ENCODE measurements around the gene DOCK4. TPM values are rescaled to one million over a fixed set of nuclear protein-coding genes. Genes with fewer than 3 reads are reported as not detected.

Gene DOCK4
- total RNA-seq, 3 donors from 2014 or later, result 1.1 to 2.1 (median 2.1) TPM

DNA sequence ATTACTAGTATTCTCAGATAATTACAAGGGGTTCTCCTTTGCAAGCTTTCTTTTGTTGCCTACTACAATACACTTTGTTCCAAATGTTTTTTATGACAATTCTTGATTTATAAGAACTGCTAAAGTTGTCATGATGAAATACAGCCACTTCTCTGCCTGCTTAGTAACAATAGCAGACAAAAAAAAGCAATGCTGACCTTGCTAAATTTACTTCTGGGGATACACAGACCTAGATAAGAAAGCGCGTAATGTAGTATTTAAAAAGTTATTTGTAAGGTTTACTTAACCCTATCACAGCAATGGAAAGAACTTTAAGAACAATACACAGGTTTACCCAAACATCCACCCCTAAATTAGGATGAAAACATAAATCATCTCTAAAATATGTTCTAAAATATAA lies 311.1 kb downstream of the DOCK4 start:
- H3K36me3 Mint-ChIP-seq (ENCODE audit: insufficient read depth), result no peaks in the 10 kb centered on the region
- no peak overlapping the region for H3K4me3 Mint-ChIP-seq
- no peaks in the 10 kb centered on the region for H3K9me3 Mint-ChIP-seq
- ATAC-seq (no peak), DNase-seq (no peak)
- H3K27me3 Mint-ChIP-seq (ENCODE audit: low read depth), result no peaks in the 10 kb centered on the region
- no peaks in the 10 kb centered on the region for H3K4me1 Mint-ChIP-seq (ENCODE audit: low read depth)

DNA sequence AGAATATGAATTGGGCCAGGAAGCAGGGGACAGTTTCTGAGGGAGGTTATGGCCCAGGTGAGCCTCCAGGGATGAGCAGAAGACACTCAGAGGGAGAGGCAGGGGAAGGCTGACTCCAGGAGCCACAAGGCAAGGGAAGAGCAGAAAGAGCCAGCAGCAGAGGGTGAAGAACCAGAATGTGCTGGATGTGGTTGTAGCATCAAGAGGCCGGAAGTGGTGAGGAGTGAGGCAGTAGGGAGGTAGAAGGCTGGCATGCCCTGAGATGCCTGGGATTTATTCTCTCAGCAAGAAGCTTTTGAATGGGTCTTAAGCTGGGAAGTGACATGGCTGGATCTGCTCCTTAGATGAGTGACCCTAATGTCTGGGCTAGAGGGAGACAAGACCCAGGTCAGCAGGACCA lies 311.7 kb downstream of the DOCK4 start:
- H3K27me3 Mint-ChIP-seq (ENCODE audit: low read depth), result no peaks in the 10 kb centered on the region
- no peaks in the 10 kb centered on the region for H3K9me3 Mint-ChIP-seq
- H3K36me3 Mint-ChIP-seq (ENCODE audit: insufficient read depth), result no peaks in the 10 kb centered on the region
- no peak for ATAC-seq
- no peak for DNase-seq
- H3K4me3 Mint-ChIP-seq, result no peak overlapping the region
- H3K4me1 Mint-ChIP-seq (ENCODE audit: low read depth), result no peaks in the 10 kb centered on the region

DNA sequence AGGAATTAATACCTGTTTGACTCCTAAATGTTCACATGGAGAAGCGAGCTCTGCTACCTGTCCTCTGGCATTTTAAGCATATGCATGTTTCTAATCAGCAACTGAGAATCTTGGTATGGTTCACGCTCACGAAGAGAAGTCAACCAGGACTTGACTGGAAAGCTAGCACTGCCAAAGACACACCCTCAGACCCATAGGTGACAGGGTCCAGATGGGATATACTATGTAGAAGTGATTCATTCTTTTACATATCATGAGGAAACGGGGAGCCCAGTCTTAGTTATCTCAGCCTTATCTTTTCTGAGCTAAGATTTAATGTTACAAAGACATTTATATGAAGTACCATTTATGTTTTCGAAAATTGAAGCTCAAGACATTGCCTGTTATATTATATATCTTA lies 313.0 kb downstream of the DOCK4 start:
- Mint-ChIP-seq H3K4me3 (no peak overlapping the region), H3K4me1 (ENCODE audit: low read depth) (no peaks in the 10 kb centered on the region), H3K36me3 (ENCODE audit: insufficient read depth) (no peaks in the 10 kb centered on the region), H3K9me3 (no peaks in the 10 kb centered on the region), H3K27me3 (ENCODE audit: low read depth) (no peaks in the 10 kb centered on the region)
- DNase-seq (no peak), ATAC-seq (no peak)

DNA sequence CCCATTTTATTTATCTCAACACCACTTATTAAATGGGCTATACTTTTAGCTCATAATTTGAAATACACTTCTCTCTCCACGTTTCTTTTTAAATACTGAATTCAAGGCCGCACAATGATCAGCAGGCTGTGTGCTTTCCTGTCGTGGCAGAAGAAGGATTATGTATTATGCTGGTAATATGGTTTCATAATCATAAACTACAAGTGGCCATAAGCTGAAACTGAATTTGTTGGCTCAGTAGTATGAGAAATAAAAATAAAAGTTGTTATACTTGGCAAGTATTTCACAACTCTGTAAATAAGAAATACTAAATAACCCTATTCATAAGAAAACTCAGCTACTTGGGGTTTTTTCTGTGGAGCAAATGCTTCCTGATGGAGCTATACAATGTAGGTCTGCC lies 313.6 kb downstream of the DOCK4 start:
- Mint-ChIP-seq H3K36me3 (ENCODE audit: insufficient read depth) (no peaks in the 10 kb centered on the region), H3K4me1 (ENCODE audit: low read depth) (no peaks in the 10 kb centered on the region), H3K4me3 (no peak overlapping the region), H3K9me3 (no peaks in the 10 kb centered on the region), H3K27me3 (ENCODE audit: low read depth) (no peaks in the 10 kb centered on the region)
- no peak for ATAC-seq
- no peak for DNase-seq

DNA sequence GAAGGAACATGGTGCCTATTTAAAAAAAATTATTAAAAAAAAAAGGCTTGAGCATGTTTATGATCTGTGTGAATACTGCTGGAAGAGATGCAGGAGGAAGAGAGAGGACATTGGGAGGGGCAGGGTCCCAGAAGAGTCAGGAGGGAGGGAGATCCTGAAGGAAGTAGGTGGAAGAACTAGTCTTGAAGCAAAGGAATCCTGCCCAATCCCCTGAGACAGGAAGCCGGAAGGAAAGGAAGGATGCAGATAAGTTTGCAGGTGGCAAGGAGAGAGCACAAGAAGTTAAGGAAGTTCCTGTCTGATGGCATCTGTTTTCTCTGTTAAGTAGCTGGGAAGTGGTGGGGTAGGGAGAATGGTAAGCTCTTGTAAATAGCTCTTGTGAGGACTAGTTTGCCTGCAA lies 318.5 kb downstream of the DOCK4 start:
- Mint-ChIP-seq H3K4me1 (ENCODE audit: low read depth) (no peaks in the 10 kb centered on the region), H3K4me3 (no peak overlapping the region), H3K9me3 (no peaks in the 10 kb centered on the region), H3K27me3 (ENCODE audit: low read depth) (no peaks in the 10 kb centered on the region), H3K36me3 (ENCODE audit: insufficient read depth) (no peaks in the 10 kb centered on the region)
- ATAC-seq (no peak), DNase-seq (no peak)

DNA sequence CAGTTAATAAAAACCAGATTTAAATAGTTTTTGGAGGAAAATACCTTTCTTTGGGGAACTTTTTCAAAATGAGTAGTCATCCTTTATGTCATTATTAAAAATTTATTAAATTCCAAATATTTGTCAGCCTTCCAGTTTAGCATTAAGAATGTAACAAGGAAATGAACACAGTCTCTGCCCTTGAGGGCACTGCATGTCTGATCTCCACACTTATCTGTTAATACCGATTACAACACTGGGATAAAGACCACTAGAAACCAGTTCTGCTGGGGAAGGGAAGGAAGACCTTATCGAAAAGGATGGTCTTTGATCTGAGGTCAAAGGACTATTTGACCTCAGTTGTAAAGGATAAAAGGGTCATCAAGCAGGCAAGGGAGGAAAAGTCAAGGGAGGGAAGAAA lies 320.0 kb downstream of the DOCK4 start:
- Mint-ChIP-seq H3K27me3 (ENCODE audit: low read depth) (no peaks in the 10 kb centered on the region), H3K36me3 (ENCODE audit: insufficient read depth) (no peaks in the 10 kb centered on the region), H3K4me3 (no peak overlapping the region), H3K4me1 (ENCODE audit: low read depth) (no peaks in the 10 kb centered on the region), H3K9me3 (no peaks in the 10 kb centered on the region)
- DNase-seq, result no peak
- no peak for ATAC-seq

DNA sequence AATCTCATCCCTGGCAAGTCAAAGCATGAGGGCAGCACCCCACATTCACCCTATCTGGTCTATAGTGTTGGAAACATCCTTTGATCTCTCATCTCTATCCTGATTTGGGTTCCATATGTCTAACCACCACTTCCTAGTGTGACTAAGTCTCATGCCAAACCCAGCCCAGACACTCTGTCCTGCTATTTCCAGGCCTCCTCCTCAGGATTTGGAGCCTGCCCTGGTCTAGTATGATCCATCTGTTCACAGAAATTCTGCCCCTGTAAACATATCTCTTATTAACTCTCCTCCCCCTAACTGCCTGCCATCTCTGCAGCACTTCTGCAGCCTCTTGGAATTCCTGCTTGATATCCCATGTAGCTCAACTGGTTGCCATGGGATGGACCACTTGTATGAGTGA lies 323.0 kb downstream of the DOCK4 start:
- Mint-ChIP-seq H3K4me3 (no peak overlapping the region), H3K9me3 (no peaks in the 10 kb centered on the region), H3K4me1 (ENCODE audit: low read depth) (no peaks in the 10 kb centered on the region), H3K36me3 (ENCODE audit: insufficient read depth) (no peaks in the 10 kb centered on the region), H3K27me3 (ENCODE audit: low read depth) (no peaks in the 10 kb centered on the region)
- ATAC-seq, result no peak
- DNase-seq, result no peak

DNA sequence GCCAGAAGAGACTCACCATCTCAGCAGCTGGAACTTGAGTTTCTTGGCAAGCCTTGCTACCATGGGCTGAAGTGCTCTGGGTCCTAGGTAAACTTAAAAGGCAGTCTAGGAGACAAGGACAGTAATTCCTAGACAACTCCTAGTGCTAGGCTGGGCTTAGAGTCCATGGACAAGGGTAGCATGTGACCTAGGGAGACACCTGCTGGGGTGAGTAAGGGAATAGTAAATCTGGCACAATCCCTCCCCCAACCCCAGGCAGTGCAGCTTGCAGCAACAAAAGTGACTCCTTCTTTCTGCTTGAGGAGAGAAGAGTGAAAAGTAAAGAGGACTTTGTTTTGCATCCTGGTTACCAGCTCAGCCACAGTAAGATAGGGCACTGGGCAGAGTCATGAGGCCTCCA lies 327.4 kb downstream of the DOCK4 start:
- no peaks in the 10 kb centered on the region for H3K36me3 Mint-ChIP-seq (ENCODE audit: insufficient read depth)
- H3K4me3 Mint-ChIP-seq, result no peak overlapping the region
- no peaks in the 10 kb centered on the region for H3K4me1 Mint-ChIP-seq (ENCODE audit: low read depth)
- DNase-seq (no peak), ATAC-seq (no peak)
- H3K9me3 Mint-ChIP-seq, result no peaks in the 10 kb centered on the region
- H3K27me3 Mint-ChIP-seq (ENCODE audit: low read depth), result peaks cover 3% of the 10 kb centered on the region

DNA sequence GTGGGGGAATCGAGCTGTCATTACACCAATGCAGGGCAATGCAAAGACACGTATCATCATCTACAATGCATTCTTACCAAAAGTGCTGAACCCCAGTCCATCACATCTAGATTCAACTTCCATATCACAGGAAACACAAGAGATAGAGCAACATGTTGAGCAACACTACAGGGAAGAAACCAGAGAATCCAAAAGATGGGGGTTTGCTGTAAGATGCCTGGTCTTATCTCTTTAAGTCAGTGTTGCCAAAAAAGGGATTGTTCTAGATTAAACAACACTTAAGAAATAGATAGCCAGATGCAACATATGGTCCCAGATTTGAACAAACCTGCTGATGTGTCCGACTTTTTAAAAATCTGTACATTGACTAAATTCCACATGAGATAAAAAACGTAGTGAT lies 328.3 kb downstream of the DOCK4 start:
- H3K4me1 Mint-ChIP-seq (ENCODE audit: low read depth), result no peaks in the 10 kb centered on the region
- peaks cover 3% of the 10 kb centered on the region for H3K27me3 Mint-ChIP-seq (ENCODE audit: low read depth)
- H3K4me3 Mint-ChIP-seq, result no peak overlapping the region
- no peaks in the 10 kb centered on the region for H3K9me3 Mint-ChIP-seq
- no peaks in the 10 kb centered on the region for H3K36me3 Mint-ChIP-seq (ENCODE audit: insufficient read depth)
- DNase-seq (no peak), ATAC-seq (no peak)

DNA sequence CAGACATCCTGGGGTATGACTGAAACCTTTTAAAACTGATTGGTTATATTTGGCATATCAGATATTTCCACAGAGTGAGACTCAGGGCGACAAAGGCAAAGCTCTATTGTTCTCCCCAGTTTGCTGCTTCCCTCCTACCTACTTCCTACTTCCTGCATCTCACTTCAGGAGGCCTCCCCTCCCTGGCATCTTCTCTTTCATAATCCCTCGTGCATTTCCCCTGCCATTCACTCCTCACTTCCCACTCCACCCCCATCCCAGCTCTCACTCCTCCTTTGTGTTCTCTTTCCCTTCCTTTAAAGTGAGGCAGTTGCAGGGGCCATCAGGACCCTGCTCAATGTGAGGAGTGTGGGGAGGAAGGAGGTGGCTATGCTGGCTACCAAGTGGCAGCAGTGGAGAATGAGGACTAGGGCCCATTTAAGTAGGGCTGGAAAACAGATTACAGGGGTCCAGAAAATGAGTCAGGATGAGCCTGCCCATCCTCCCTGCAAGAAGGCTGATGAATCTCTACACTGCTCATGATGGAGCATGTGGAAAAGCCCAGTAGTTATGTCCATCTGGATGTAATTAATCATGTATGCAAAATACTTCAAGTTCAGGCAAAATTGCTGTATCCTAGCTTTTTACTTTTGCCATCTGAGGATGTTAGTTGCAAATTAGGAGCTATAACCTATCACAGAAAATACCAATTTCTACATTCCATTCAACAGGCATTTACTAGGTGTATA lies 332.1 kb downstream of the DOCK4 start:
- H3K4me1 Mint-ChIP-seq (ENCODE audit: low read depth), result no peaks in the 10 kb centered on the region
- no peak overlapping the region for H3K4me3 Mint-ChIP-seq
- no peaks in the 10 kb centered on the region for H3K36me3 Mint-ChIP-seq (ENCODE audit: insufficient read depth)
- no peak for DNase-seq
- H3K9me3 Mint-ChIP-seq, result no peaks in the 10 kb centered on the region
- H3K27me3 Mint-ChIP-seq (ENCODE audit: low read depth), result peaks cover 3% of the 10 kb centered on the region
- ATAC-seq, result no peak

DNA sequence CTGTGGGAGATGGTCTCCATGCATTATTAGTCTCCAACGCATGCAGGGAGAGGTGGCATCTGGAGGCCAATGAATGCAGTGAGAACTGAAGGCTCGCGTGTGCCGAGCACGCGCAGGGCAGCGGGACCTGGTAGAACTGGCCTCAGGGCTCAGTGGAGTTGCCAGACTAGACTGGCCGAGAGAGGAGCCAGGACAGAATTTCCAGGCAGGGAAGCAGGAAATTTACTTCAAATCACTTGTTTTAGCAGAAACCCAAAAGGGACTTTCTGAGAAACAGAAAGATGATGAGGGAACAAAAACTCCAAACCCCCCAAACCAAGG lies 332.9 kb downstream of the DOCK4 start:
- Mint-ChIP-seq H3K9me3 (no peaks in the 10 kb centered on the region), H3K4me3 (no peak overlapping the region), H3K36me3 (ENCODE audit: insufficient read depth) (no peaks in the 10 kb centered on the region), H3K27me3 (ENCODE audit: low read depth) (peaks cover 3% of the 10 kb centered on the region), H3K4me1 (ENCODE audit: low read depth) (no peaks in the 10 kb centered on the region)
- DNase-seq, result no peak
- no peak for ATAC-seq

DNA sequence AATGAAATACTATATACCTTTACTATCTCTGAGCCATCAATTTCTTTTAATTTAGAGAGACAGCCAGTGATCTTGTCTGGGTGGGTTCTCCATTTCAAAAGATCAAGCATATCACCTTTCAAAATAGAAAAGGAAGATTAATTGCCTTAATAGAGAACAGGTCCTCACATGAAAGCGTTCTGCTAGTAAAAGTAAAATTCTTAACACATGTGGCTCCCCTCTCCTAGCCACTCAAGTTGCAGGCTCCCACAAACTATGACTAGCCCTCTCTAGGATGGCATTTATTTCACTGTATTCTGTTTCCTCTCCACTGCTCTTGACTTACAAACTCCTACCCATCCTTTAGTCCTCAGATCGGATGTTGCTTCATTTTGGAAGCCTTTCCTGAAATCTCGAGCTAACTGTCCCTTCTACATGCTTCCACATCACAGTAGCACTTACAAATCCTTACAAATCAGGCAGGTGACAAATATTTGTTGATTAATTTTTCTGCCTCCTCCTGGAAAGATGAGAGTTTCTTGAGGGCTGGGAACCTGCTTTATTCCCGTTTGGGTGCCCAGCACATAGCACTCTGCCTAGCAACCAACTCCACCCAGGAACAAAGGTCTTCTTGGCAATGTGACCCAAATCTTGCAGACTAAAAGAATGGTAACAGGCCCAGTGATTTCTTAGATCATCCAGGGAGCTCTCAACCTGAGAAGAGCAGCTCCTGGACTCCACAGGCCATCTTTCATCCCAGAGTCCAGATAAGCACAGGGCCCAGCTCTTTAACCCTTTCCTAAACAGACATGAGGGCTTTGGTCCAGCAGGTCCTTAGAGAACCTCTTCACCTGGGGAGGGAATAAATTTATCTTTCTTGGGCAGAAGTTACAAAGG lies 333.5 kb downstream of the DOCK4 start:
- Mint-ChIP-seq H3K4me3 (no peak overlapping the region), H3K27me3 (ENCODE audit: low read depth) (peaks cover 1% of the 10 kb centered on the region), H3K4me1 (ENCODE audit: low read depth) (no peaks in the 10 kb centered on the region), H3K9me3 (no peaks in the 10 kb centered on the region), H3K36me3 (ENCODE audit: insufficient read depth) (no peaks in the 10 kb centered on the region)
- DNase-seq (no peak), ATAC-seq (no peak)

DNA sequence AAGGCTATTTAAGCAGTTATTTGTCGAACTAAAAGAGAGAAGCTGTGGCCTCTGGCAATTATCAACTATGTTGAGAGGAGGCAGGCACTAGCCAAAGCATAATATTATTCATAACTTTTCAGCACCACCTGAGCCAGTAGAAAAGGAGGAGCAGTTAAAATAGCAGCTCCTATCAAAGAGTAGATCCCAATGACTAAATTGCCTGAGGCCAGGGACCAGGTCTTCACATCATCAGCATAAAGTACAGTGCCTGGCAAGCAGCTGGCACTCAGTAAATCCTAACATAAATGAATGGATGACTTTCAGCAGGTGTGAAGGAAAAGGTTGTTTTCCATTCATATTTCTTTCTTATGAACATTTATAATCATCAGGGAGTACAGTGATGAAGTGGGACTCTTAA lies 334.9 kb downstream of the DOCK4 start:
- H3K36me3 Mint-ChIP-seq (ENCODE audit: insufficient read depth), result no peaks in the 10 kb centered on the region
- DNase-seq, result no peak
- no peaks in the 10 kb centered on the region for H3K4me1 Mint-ChIP-seq (ENCODE audit: low read depth)
- H3K27me3 Mint-ChIP-seq (ENCODE audit: low read depth), result peaks cover 1% of the 10 kb centered on the region
- H3K9me3 Mint-ChIP-seq, result no peaks in the 10 kb centered on the region
- no peak for ATAC-seq
- H3K4me3 Mint-ChIP-seq, result no peak overlapping the region

DNA sequence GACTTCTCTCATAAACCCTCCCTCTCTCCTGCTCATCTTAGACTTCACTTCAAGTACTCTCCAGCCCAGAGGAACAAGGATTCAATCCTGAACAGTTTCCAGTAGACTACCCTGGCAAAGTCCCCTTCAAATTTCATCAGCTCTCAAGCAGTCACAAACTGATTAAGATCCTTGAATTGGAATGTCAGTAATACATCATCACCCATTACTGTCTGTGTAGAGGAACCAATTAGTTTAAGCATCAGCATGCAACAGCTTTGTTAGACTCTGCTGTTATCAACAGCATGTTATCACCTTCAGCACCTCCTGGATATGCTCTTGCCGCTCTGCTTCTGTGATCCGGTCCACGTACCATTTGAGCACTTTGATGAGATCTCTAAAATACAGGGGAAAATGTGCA lies 336.9 kb downstream of the DOCK4 start:
- Mint-ChIP-seq H3K36me3 (ENCODE audit: insufficient read depth) (no peaks in the 10 kb centered on the region), H3K4me3 (no peak overlapping the region), H3K27me3 (ENCODE audit: low read depth) (no peaks in the 10 kb centered on the region), H3K9me3 (no peaks in the 10 kb centered on the region), H3K4me1 (ENCODE audit: low read depth) (no peaks in the 10 kb centered on the region)
- no peak for ATAC-seq
- DNase-seq, result no peak

DNA sequence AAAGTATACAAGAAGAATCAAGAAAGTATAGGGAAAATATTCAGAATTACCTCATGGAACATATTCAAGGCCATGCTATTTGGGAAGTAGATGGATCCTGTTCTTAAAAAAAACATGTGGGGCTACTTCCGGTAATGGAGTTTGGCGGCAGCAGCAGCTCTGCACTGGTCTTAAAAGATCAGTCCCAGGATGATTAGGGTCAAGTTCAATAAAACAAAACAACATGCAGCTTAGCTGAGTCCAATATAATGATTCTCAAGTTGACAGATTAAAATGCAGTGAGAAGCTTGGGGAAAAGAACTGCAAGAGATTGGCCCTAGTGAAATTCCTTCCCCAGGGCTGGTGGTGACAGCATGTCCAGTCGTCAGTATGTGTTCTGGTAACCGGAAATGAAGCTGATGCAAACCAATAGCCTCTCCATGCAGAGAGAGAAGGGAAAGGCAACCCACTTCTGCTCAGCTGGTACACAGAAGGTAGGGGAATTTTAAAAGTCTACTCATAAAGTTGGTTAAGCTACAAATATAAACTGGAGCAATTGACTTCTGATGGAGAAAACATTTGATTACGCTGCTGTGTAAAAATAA lies 338.8 kb downstream of the DOCK4 start:
- ATAC-seq, result no peak
- H3K4me1 Mint-ChIP-seq (ENCODE audit: low read depth), result no peaks in the 10 kb centered on the region
- peaks cover 4% of the 10 kb centered on the region for H3K27me3 Mint-ChIP-seq (ENCODE audit: low read depth)
- no peak for DNase-seq
- H3K9me3 Mint-ChIP-seq, result no peaks in the 10 kb centered on the region
- no peaks in the 10 kb centered on the region for H3K36me3 Mint-ChIP-seq (ENCODE audit: insufficient read depth)
- no peak overlapping the region for H3K4me3 Mint-ChIP-seq
